ENCODE data around the gene PTK7.

DNA sequence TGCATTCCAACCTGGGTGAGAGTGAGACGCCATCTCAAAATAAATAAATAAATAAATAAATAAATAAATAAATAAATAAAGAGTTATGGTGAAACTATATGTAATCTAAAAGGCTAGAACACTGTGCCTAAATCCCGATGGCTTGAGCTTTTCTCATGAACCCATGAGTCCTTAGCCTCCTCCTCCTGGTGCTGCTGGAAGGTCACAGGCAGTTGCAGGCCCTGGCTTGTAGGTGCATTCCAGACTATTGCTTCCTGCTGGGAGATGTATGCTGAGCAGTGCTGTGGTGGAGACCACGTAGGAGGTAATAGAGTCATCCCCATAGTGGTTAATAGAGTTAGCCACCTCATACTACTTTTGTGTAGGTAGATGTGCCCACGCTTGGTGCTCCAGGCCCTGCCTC, 12.5 kb downstream of the PTK7 start:
- TF ChIP-seq POLR2A (IDR thresholded peaks at IDR 0.05; ENCODE audit: extremely low read depth, insufficient read length) (no peak), MYC (IDR thresholded peaks at IDR 0.05; ENCODE audit: low read depth, low read length) (no peak)
- TF ChIP-seq, protein P1, sequence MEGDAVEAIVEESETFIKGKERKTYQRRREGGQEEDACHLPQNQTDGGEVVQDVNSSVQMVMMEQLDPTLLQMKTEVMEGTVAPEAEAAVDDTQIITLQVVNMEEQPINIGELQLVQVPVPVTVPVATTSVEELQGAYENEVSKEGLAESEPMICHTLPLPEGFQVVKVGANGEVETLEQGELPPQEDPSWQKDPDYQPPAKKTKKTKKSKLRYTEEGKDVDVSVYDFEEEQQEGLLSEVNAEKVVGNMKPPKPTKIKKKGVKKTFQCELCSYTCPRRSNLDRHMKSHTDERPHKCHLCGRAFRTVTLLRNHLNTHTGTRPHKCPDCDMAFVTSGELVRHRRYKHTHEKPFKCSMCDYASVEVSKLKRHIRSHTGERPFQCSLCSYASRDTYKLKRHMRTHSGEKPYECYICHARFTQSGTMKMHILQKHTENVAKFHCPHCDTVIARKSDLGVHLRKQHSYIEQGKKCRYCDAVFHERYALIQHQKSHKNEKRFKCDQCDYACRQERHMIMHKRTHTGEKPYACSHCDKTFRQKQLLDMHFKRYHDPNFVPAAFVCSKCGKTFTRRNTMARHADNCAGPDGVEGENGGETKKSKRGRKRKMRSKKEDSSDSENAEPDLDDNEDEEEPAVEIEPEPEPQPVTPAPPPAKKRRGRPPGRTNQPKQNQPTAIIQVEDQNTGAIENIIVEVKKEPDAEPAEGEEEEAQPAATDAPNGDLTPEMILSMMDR (IDR thresholded peaks at IDR 0.05; ENCODE audit: low read depth, low read length) = no peak
- TF ChIP-seq, protein P2, sequence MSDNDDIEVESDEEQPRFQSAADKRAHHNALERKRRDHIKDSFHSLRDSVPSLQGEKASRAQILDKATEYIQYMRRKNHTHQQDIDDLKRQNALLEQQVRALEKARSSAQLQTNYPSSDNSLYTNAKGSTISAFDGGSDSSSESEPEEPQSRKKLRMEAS (IDR thresholded peaks at IDR 0.05; ENCODE audit: low read depth, low read length) = no peak

Data from NB4 (cell line).